ENCODE results near the gene FNDC1.

FNDC1 gene

DNA sequence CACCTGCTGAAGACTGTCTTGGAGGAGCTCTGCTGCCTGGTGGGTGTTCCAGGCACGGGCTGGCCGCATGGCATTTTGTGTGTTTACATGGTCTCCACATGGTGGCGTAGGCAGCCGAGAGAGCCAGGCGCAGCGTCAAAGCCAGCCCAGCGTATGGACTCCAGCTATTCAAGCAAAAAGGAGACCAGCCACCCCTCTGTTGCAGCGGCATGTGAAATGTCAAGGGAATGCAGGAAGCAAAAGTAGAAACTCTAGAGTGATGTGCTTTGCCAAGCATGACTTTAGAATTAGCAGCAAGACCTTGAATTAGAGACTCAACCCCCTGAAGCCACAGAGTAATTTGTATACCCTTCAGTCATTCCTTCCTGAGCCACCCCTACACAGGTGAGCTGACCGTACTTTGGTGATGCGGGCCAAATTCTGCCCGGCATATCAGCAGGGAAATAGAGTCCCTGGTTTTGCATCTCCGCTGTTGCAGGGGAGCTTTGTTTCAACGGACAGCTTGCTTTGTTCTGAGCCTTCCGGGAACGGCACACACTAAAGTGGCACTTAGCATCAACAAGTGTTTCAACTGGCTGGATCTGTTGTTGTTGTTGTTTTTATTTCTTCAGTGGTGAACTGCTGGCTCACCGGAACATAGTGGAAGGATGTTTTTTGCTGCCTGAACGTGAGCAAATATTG, 48.5 kb downstream of the FNDC1 start:
- Histone ChIP-seq H4K20me1 (ENCODE audit: insufficient read depth, low read length) (no peaks in the 10 kb centered on the region), H3K4me1 (ENCODE audit: low read length) (no peaks in the 10 kb centered on the region; the same call in 1 of the 2 replicates), H3K36me3 (replicated peaks; ENCODE audit: low read depth, low read length) (no peaks in the 10 kb centered on the region), H3K9ac (ENCODE audit: low read length) (no peak overlapping the region), H3K9me3 (ENCODE audit: insufficient read depth, low read length) (no peaks in the 10 kb centered on the region), H3K27ac (ENCODE audit: low read length) (no peak overlapping the region), H2AFZ (ENCODE audit: low read depth, low read length) (no peak overlapping the region), H3K4me3 (ENCODE audit: low read length) (no peak overlapping the region), H3K27me3 (ENCODE audit: low read depth, low read length) (peaks cover 20% of the 10 kb centered on the region), H3K4me2 (ENCODE audit: low read length) (peak overlapping the region; percentile 6; the same call in 1 of the 2 replicates), H3K79me2 (ENCODE audit: low read length) (no peaks in the 10 kb centered on the region)
- peak; percentile 49; the same call in 1 of the 2 replicates for TF ChIP-seq CTCF (IDR thresholded peaks at IDR 0.05; ENCODE audit: low read depth, low read length)
- no peak for TF ChIP-seq EZH2phosphoT487 (IDR thresholded peaks at IDR 0.05; ENCODE audit: low read depth)

GRCh38 chr6:159220093-159220492, 50.9 kb downstream of the FNDC1 start:
- H3K4me3 ChIP-seq (ENCODE audit: low read length), result no peak overlapping the region
- no peaks in the 10 kb centered on the region for H3K36me3 ChIP-seq (replicated peaks; ENCODE audit: low read depth, low read length)
- H3K4me1 ChIP-seq (ENCODE audit: low read length), result no peaks in the 10 kb centered on the region; the same call in 1 of the 2 replicates
- no peak overlapping the region for H3K4me2 ChIP-seq (ENCODE audit: low read length)
- no peaks in the 10 kb centered on the region for H3K9me3 ChIP-seq (ENCODE audit: insufficient read depth, low read length)
- no peaks in the 10 kb centered on the region for H3K79me2 ChIP-seq (ENCODE audit: low read length)
- H2AFZ ChIP-seq (ENCODE audit: low read depth, low read length), result no peak overlapping the region
- peaks cover 22% of the 10 kb centered on the region for H3K27me3 ChIP-seq (ENCODE audit: low read depth, low read length)
- H3K27ac ChIP-seq (ENCODE audit: low read length), result no peak overlapping the region
- TF ChIP-seq CTCF (IDR thresholded peaks at IDR 0.05; ENCODE audit: low read depth, low read length) (no peak), EZH2phosphoT487 (IDR thresholded peaks at IDR 0.05; ENCODE audit: low read depth) (no peak)
- no peaks in the 10 kb centered on the region for H4K20me1 ChIP-seq (ENCODE audit: insufficient read depth, low read length)
- H3K9ac ChIP-seq (ENCODE audit: low read length), result no peak overlapping the region

- no peaks in the 10 kb centered on the region for H3K36me3 ChIP-seq (replicated peaks; ENCODE audit: low read depth, low read length)
- H3K9me3 ChIP-seq (ENCODE audit: insufficient read depth, low read length), result no peaks in the 10 kb centered on the region
- no peak overlapping the region for H2AFZ ChIP-seq (ENCODE audit: low read depth, low read length)
- no peaks in the 10 kb centered on the region for H3K79me2 ChIP-seq (ENCODE audit: low read length)
- H3K9ac ChIP-seq (ENCODE audit: low read length), result no peak overlapping the region
- H3K4me3 ChIP-seq (ENCODE audit: low read length), result no peak overlapping the region
- no peaks in the 10 kb centered on the region for H4K20me1 ChIP-seq (ENCODE audit: insufficient read depth, low read length)
- no peaks in the 10 kb centered on the region; the same call in 1 of the 2 replicates for H3K4me1 ChIP-seq (ENCODE audit: low read length)
- peaks cover 27% of the 10 kb centered on the region for H3K27me3 ChIP-seq (ENCODE audit: low read depth, low read length)
- no peak for TF ChIP-seq EZH2phosphoT487 (IDR thresholded peaks at IDR 0.05; ENCODE audit: low read depth)
- no peak for TF ChIP-seq CTCF (IDR thresholded peaks at IDR 0.05; ENCODE audit: low read depth, low read length)
- no peak overlapping the region for H3K4me2 ChIP-seq (ENCODE audit: low read length)
- no peak overlapping the region for H3K27ac ChIP-seq (ENCODE audit: low read length)
Observed at GRCh38 chr6:159221486-159222170, 52.4 kb downstream of the FNDC1 start.

DNA sequence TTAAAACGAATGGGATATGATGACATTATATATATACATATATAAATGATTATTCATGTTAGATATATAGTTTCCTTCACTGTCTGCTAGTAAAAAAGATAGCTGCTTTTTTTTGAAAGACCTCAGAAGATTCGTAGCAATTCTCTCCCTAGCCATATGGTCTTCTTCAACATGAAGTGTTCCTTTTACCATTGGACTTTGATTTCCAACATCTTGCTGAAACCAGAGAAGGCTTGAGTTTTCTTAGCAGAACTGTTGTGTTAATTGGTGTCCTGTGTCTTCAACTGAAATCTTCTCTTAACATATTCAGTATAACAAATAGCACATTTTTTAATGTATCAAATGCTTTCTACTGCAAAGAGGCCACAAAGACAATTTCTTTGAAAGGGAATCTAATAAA, 55.3 kb downstream of the FNDC1 start:
- Histone ChIP-seq H3K27me3 (ENCODE audit: low read depth, low read length) (peaks cover 30% of the 10 kb centered on the region), H3K9ac (ENCODE audit: low read length) (no peak overlapping the region), H3K27ac (ENCODE audit: low read length) (no peak overlapping the region), H3K4me2 (ENCODE audit: low read length) (no peak overlapping the region), H2AFZ (ENCODE audit: low read depth, low read length) (no peak overlapping the region), H3K4me3 (ENCODE audit: low read length) (no peak overlapping the region), H3K79me2 (ENCODE audit: low read length) (no peaks in the 10 kb centered on the region), H4K20me1 (ENCODE audit: insufficient read depth, low read length) (no peaks in the 10 kb centered on the region), H3K4me1 (ENCODE audit: low read length) (no peaks in the 10 kb centered on the region), H3K36me3 (replicated peaks; ENCODE audit: low read depth, low read length) (no peaks in the 10 kb centered on the region), H3K9me3 (ENCODE audit: insufficient read depth, low read length) (no peaks in the 10 kb centered on the region)
- TF ChIP-seq EZH2phosphoT487 (IDR thresholded peaks at IDR 0.05; ENCODE audit: low read depth), result no peak
- TF ChIP-seq CTCF (IDR thresholded peaks at IDR 0.05; ENCODE audit: low read depth, low read length), result no peak

Data from OCI-LY3 (cell line).